Aorta (tissue), 5 donors: ENCODE measurements around the gene ALKBH3. TPM values are rescaled to one million over a fixed set of nuclear protein-coding genes. Genes with fewer than 3 reads are reported as not detected.

Source experiments
- ATAC-seq: fragments of 200-7000 bp; cut with Tn5 transposase; one replicate; pipeline ENCODE4 v1.9.1; 2022; ENCODE audit warnings: moderate library complexity; ENCODE audit not compliant: low FRiP score
- DNase-seq, 2 donors: peaks; one replicate each; pipeline ENCODE4 v3.0.0-alpha.2; 2020
- H3K27ac ChIP-seq, 2 donors: one replicate each; pipeline ENCODE4 v1.5.1; 2013; ENCODE audit warnings: low read length in 2 of 2, mild to moderate bottlenecking in 2 of 2, moderate library complexity in 2 of 2, control low read depth in 1 of 2, inconsistent platforms in 1 of 2, low read depth in 1 of 2
- H3K27me3 ChIP-seq, 2 donors: one replicate each; pipeline ENCODE4 v1.6.1; 2013; ENCODE audit warnings: control low read depth in 1 of 2, low read length in 1 of 2, mild to moderate bottlenecking in 1 of 2, moderate library complexity in 1 of 2; ENCODE audit not compliant: insufficient read depth in 2 of 2, control insufficient read depth in 1 of 2
- H3K36me3 ChIP-seq, 2 donors: one replicate each; pipeline ENCODE4 v1.6.1; 2013; ENCODE audit warnings: control low read depth in 1 of 2, low read length in 1 of 2, mild to moderate bottlenecking in 1 of 2; ENCODE audit not compliant: insufficient read depth in 2 of 2, control insufficient read depth in 1 of 2
- H3K4me1 ChIP-seq, 2 donors: one replicate each; pipeline ENCODE4 v1.6.1; 2013; ENCODE audit warnings: low read length in 2 of 2, control low read depth in 1 of 2, mild to moderate bottlenecking in 1 of 2, moderate library complexity in 1 of 2; ENCODE audit not compliant: insufficient read depth in 2 of 2, control insufficient read depth in 1 of 2
- H3K4me3 ChIP-seq, 2 donors: one replicate each; pipeline ENCODE4 v1.5.1; 2013; ENCODE audit warnings: low read length in 2 of 2, control low read depth in 1 of 2, mild to moderate bottlenecking in 1 of 2
- H3K9me3 ChIP-seq: one replicate; pipeline ENCODE4 v1.6.1; 2013; ENCODE audit warnings: mild to moderate bottlenecking, low read length; ENCODE audit not compliant: control insufficient read depth
- WGBS, 2 donors: extraction: QIAGEN DNeasy Blood & Tissue Kit; methylation state at CpG; one replicate each; pipeline ENCODE4 v1.1.7; 2013; 5-methylcytosine and 5-hydroxymethylcytosine counted together
- intact Hi-C, 2 donors: fragments of 100-400 bp; cut with DNase I; formaldehyde crosslinking; loops; one replicate each; pipeline versions ENCODE4 v1.14.2 to v1.15.0; 2022
- polyA plus RNA-seq, 2 donors: library from polyadenylated mRNA; stranded (reverse); fragments of 200-250 nt; gene quantifications; one replicate each; pipeline ENCODE4 v1.2.3, GENCODE V29; 2013
- total RNA-seq, 2 donors: library from RNA; stranded (reverse); fragmentation: NEBNext Ultra II Directional; extraction: Animal tissue kit (Norgen Biotek cat#: 25700); gene quantifications; one replicate each; pipeline ENCODE4 v1.2.1, GENCODE V29; 2021
- donor health status: healthy with polysubstance abuse.
- donor health status: Bipolar disorder and iron deficiency.
- donor health status: DM: no; HTN: no; CAD: no.
- donor health status: DM: no; HTN: no; CAD: no.
- donor health status: DM: yes; HTN: yes; CAD: no.

ALKBH3 gene
- total and polyA plus RNA-seq, 4 donors, result 12.5 to 46.3 (median 24.8) TPM

GRCh38 chr11:43928721-43929120 is 48.1 kb downstream of the ALKBH3 start:
- no peaks in the 10 kb centered on the region for H3K36me3 ChIP-seq
- WGBS, 2 donors, result 94 to 95% methylated on average over 4 of the region's 4 CpGs
- H3K27ac ChIP-seq, result no peak overlapping the region
- intact Hi-C loops, result no loop called here
- no peaks in the 10 kb centered on the region for H3K27me3 ChIP-seq
- H3K4me3 ChIP-seq, result no peak overlapping the region
- ATAC-seq, result no peak
- H3K9me3 ChIP-seq, result no peaks in the 10 kb centered on the region
- peaks cover 0 to 9% of the 10 kb centered on the region in 2 donors for H3K4me1 ChIP-seq
- no peak for DNase-seq

- 84 to 87% methylated on average over 10 of the region's 10 CpGs for WGBS, 2 donors
- no peaks in the 10 kb centered on the region for H3K9me3 ChIP-seq
- H3K27me3 ChIP-seq, result no peaks in the 10 kb centered on the region
- H3K4me1 ChIP-seq, result no peaks in the 10 kb centered on the region
- ATAC-seq (no peak), DNase-seq (no peak)
- no peak overlapping the region for H3K4me3 ChIP-seq
- H3K27ac ChIP-seq, result no peak overlapping the region
- no peaks in the 10 kb centered on the region for H3K36me3 ChIP-seq
- intact Hi-C loops, result no loop called here
Measured at GRCh38 chr11:43930868-43931716, 50.5 kb downstream of the ALKBH3 start.

GRCh38 chr11:43931717-43932039 is 51.0 kb downstream of the ALKBH3 start:
- DNase-seq (no peak), ATAC-seq (no peak)
- intact Hi-C loops, result no loop called here
- Histone ChIP-seq H3K27ac (no peak overlapping the region), H3K27me3 (no peaks in the 10 kb centered on the region), H3K36me3 (no peaks in the 10 kb centered on the region), H3K9me3 (no peaks in the 10 kb centered on the region), H3K4me3 (no peak overlapping the region), H3K4me1 (no peaks in the 10 kb centered on the region)
- WGBS, 2 donors, result 81 to 82% methylated on average over 4 of the region's 4 CpGs

GRCh38 chr11:43933226-43933607 is 52.6 kb downstream of the ALKBH3 start:
- Histone ChIP-seq H3K36me3 (no peaks in the 10 kb centered on the region), H3K27ac (no peak overlapping the region), H3K9me3 (no peaks in the 10 kb centered on the region), H3K27me3 (no peaks in the 10 kb centered on the region), H3K4me1 (no peaks in the 10 kb centered on the region), H3K4me3 (no peak overlapping the region)
- ATAC-seq (no peak), DNase-seq (no peak)
- intact Hi-C loops, result no loop called here
- WGBS, 2 donors, result 88 to 91% methylated on average over 1 of the region's 1 CpG

- no peaks in the 10 kb centered on the region for H3K9me3 ChIP-seq
- intact Hi-C loops, result no loop called here
- 35 to 40% methylated on average over 20 of the region's 20 CpGs for WGBS, 2 donors
- H3K36me3 ChIP-seq, result no peaks in the 10 kb centered on the region
- peak; percentile 66 for ATAC-seq
- H3K4me3 ChIP-seq, result no peak overlapping the region
- no peaks in the 10 kb centered on the region for H3K4me1 ChIP-seq
- H3K27ac ChIP-seq, result no peak overlapping the region
- H3K27me3 ChIP-seq, result no peaks in the 10 kb centered on the region
- peak in 1 of 2 donors; percentile 82 for DNase-seq
Measured at GRCh38 chr11:43933608-43934551, 53.2 kb downstream of the ALKBH3 start.

- no peak for ATAC-seq
- no peak for DNase-seq
- H3K27ac ChIP-seq, result no peak overlapping the region
- H3K27me3 ChIP-seq, result no peaks in the 10 kb centered on the region
- H3K4me1 ChIP-seq, result no peaks in the 10 kb centered on the region
- WGBS, 2 donors, result 75 to 76% methylated on average over 14 of the region's 14 CpGs
- no peaks in the 10 kb centered on the region for H3K9me3 ChIP-seq
- no peaks in the 10 kb centered on the region for H3K36me3 ChIP-seq
- H3K4me3 ChIP-seq, result no peak overlapping the region
- intact Hi-C loops, result no loop called here
Measured at GRCh38 chr11:43934601-43935423, 54.2 kb downstream of the ALKBH3 start.

GRCh38 chr11:43935424-43935979 is 54.9 kb downstream of the ALKBH3 start:
- Histone ChIP-seq H3K27ac (no peak overlapping the region), H3K27me3 (no peaks in the 10 kb centered on the region)
- ATAC-seq, result no peak

GRCh38 chr11:43936076-43936475 is 55.4 kb downstream of the ALKBH3 start:
- Histone ChIP-seq H3K9me3 (no peaks in the 10 kb centered on the region), H3K27ac (no peak overlapping the region), H3K4me3 (no peak overlapping the region), H3K36me3 (no peaks in the 10 kb centered on the region), H3K4me1 (no peaks in the 10 kb centered on the region), H3K27me3 (no peaks in the 10 kb centered on the region)
- ATAC-seq (no peak), DNase-seq (no peak)
- intact Hi-C loops, result no loop called here
- 55 to 60% methylated on average over 7 of the region's 7 CpGs for WGBS, 2 donors

More at GRCh38 chr11:43935424-43935979, 54.9 kb downstream of the ALKBH3 start:
- Histone ChIP-seq H3K4me1 (no peaks in the 10 kb centered on the region), H3K4me3 (no peak overlapping the region), H3K36me3 (no peaks in the 10 kb centered on the region), H3K9me3 (no peaks in the 10 kb centered on the region)
- intact Hi-C loops, result no loop called here
- 75 to 78% methylated on average over 7 of the region's 7 CpGs for WGBS, 2 donors
- no peak for DNase-seq
